Nephron (organoid): ENCODE measurements around the gene TREH.

ENCODE experiments used
- H3K27ac Mint-ChIP-seq, 3 experiments: 2 replicates each; pipeline ENCODE4 v1.8.0; 2020; ENCODE audit warnings: mixed read lengths in 3 of 3, mild to moderate bottlenecking in 2 of 3, moderate library complexity in 1 of 3
- H3K27me3 Mint-ChIP-seq: 2 replicates; pipeline ENCODE4 v1.8.0; 2021; ENCODE audit warnings: low read depth, mild to moderate bottlenecking, moderate library complexity, mixed read lengths
- H3K36me3 Mint-ChIP-seq: 2 replicates; pipeline ENCODE4 v1.8.0; 2020; ENCODE audit warnings: low read depth, mixed read lengths
- H3K4me1 Mint-ChIP-seq: 2 replicates; pipeline ENCODE4 v1.8.0; 2020; ENCODE audit warnings: mixed read lengths
- H3K4me3 Mint-ChIP-seq, 3 experiments: 2 replicates each; pipeline ENCODE4 v1.8.0; 2020; ENCODE audit warnings: mild to moderate bottlenecking in 3 of 3, mixed read lengths in 3 of 3, moderate library complexity in 2 of 3
- H3K9me3 Mint-ChIP-seq: 2 replicates; pipeline ENCODE4 v1.8.0; 2020; ENCODE audit warnings: mixed read lengths
- TF ChIP-seq, protein P1 (sequence below), 3 experiments: fragments of 200-600 bp; sonication (generic); IDR thresholded peaks; one replicate each; pipeline ENCODE4 v1.5.0; 2021; ENCODE audit warnings: antibody characterized with exemption in 3 of 3; ENCODE audit not compliant: unreplicated experiment in 3 of 3

Gene TREH

DNA sequence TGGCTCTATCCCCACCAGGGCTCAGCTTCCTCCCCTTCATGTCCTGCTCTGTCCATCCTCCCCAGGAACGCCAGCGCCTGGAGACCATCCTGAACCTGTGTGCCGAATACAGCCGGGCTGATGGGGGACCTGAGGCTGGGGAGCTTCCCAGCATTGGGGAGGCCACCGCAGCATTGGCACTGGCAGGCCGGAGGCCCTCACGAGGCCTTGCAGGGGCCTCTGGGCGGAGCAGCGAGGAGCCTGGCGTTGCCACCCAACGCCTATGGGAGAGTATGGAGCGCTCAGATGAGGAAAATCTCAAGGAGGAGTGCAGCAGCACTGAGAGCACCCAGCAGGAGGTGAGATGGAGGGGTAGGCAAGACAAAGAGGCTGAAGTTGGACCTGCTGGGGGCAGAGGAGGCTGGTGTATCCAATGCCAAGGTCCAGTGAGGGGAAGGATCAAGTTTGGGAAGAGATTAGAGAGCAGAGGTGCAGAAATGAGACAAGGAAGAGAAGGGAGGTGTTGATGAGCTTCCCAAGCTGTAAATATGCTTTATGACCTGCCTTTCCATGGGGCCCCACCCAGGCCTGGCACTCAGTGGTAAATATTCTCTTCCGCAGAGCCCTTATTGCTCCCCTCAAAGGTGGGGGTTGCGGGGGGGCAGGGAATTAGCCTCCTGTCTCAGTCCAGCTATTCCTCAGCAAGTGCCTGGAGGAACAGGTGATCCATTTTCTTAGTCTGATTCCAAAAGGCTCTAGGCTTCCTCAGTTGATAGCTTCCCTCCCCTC, 48.1 kb downstream of the TREH start:
- Mint-ChIP-seq H3K36me3 (peaks cover 58% of the 10 kb centered on the region), H3K27ac (no peak overlapping the region), H3K4me3 (no peak overlapping the region), H3K9me3 (no peaks in the 10 kb centered on the region), H3K27me3 (no peaks in the 10 kb centered on the region), H3K4me1 (peaks cover 57% of the 10 kb centered on the region)
- TF ChIP-seq, protein P1, sequence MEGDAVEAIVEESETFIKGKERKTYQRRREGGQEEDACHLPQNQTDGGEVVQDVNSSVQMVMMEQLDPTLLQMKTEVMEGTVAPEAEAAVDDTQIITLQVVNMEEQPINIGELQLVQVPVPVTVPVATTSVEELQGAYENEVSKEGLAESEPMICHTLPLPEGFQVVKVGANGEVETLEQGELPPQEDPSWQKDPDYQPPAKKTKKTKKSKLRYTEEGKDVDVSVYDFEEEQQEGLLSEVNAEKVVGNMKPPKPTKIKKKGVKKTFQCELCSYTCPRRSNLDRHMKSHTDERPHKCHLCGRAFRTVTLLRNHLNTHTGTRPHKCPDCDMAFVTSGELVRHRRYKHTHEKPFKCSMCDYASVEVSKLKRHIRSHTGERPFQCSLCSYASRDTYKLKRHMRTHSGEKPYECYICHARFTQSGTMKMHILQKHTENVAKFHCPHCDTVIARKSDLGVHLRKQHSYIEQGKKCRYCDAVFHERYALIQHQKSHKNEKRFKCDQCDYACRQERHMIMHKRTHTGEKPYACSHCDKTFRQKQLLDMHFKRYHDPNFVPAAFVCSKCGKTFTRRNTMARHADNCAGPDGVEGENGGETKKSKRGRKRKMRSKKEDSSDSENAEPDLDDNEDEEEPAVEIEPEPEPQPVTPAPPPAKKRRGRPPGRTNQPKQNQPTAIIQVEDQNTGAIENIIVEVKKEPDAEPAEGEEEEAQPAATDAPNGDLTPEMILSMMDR (IDR thresholded peaks at IDR 0.05; ENCODE audit: unreplicated experiment in 3 of 3): no peak

DNA sequence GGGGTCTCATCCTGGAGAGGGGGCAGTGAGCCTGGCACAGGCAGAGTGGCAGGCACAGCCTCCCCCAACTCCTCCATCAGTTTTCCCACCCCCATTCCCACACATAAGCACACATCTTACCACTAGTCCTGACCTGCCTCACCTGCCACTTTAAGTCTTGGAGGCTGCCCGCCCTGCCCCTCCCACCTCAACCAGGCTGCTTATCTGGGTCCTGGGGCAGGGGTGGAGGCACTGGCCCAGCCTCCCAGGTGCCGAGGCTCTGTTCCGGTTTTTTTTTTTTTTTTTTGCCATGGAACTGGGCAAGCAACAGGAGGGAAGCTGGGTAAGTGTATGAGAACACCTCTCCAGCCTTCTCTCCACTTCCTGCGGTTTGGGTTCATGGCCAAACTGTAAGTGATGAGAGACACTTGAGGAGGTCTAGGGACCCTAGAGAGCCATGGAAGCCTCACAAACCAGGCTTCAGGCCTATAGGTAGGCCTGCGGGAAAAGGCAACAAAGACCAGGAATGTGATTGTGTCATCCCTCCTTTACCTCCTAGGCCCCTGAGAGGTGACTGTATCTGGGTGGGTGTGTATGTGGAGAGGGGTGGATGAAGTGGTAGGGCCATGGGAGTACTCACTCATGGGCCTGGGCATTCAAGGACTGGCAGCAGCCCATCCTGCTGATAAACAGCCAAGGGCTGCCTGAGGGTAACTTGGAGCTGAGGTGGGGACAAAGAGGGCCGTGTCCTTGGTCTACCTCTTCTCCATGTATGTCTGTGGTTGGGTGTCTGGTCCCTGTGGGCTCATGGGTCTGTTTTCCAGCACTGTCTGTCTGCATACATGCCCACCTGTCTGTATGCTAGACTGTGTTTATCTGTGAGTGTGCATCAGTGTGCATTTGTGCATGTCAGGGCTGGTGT, 49.4 kb downstream of the TREH start:
- H3K4me1 Mint-ChIP-seq: peaks cover 45% of the 10 kb centered on the region
- no peaks in the 10 kb centered on the region for H3K27me3 Mint-ChIP-seq
- no peaks in the 10 kb centered on the region for H3K9me3 Mint-ChIP-seq
- peaks cover 55% of the 10 kb centered on the region for H3K36me3 Mint-ChIP-seq
- peak overlapping the region in 2 of 3 experiments; percentile 0 to 59 for H3K27ac Mint-ChIP-seq
- TF ChIP-seq, protein P1 (IDR thresholded peaks at IDR 0.05; ENCODE audit: unreplicated experiment in 3 of 3): no peak
- H3K4me3 Mint-ChIP-seq: peak overlapping the region in 1 of 3 experiments; percentile 77

DNA sequence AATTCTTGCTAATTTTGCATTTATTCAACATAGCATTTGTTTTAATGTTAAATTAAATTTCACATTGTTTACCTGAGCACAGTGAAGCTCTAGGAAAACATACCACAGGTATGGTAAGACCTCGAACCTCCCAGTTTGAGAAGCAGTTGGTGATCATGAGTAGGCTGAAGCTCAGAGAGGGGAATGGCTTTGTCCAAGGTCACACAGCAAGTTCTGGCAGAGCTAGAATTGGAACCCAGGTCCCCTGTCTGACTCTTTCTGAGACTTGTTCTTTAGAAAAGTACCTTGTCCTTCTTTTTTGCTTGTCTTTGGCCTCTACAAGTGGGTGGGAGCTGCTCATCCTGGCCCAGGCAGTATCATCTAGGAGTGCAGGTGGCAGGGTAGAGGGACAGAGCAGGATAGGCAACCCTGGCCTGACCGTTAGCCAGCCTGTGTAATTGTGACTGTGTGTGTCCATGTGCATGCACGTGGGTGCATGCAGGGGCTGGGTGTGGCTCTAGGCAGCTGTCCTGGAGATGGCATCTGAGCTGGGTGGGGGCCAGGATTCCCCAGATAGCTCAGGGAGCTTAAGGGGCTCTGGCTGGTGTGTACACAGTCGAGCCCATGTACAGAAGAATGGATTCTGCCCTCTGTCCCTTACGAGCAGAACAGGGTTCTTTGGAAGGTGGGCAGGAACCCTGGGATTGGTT, 50.4 kb downstream of the TREH start:
- Mint-ChIP-seq H3K9me3 (no peaks in the 10 kb centered on the region), H3K36me3 (peaks cover 50% of the 10 kb centered on the region), H3K27me3 (no peaks in the 10 kb centered on the region), H3K4me1 (peaks cover 37% of the 10 kb centered on the region), H3K27ac (peak overlapping the region in 2 of 3 experiments; percentile 51 to 59), H3K4me3 (peak overlapping the region in 2 of 3 experiments; percentile 19 to 77)
- TF ChIP-seq, protein P1 (IDR thresholded peaks at IDR 0.05; ENCODE audit: unreplicated experiment in 3 of 3): no peak

DNA sequence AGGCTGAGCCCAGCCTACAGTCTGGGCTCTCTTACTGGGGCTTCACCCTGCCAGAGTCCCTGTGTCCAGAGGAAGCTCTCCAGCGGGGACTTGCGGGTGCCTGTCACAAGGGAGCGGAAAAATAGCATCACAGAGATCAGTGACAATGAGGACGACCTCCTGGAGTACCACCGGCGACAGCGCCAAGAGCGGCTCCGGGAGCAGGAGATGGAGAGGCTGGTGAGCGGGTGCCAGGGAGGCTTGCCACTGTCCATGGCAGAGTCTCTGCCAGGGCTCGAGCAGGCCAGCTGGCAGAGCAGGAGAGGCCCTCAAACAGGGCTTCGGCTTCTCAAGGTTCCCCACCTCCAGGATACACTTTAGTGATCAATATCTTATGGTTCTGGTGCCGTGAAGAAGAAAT, 51.0 kb downstream of the TREH start:
- TF ChIP-seq, protein P1 (IDR thresholded peaks at IDR 0.05; ENCODE audit: unreplicated experiment in 3 of 3): no peak
- H3K4me1 Mint-ChIP-seq: peaks cover 36% of the 10 kb centered on the region
- no peak overlapping the region for H3K4me3 Mint-ChIP-seq
- H3K27me3 Mint-ChIP-seq: no peaks in the 10 kb centered on the region
- no peaks in the 10 kb centered on the region for H3K9me3 Mint-ChIP-seq
- peaks cover 54% of the 10 kb centered on the region for H3K36me3 Mint-ChIP-seq
- no peak overlapping the region for H3K27ac Mint-ChIP-seq

DNA sequence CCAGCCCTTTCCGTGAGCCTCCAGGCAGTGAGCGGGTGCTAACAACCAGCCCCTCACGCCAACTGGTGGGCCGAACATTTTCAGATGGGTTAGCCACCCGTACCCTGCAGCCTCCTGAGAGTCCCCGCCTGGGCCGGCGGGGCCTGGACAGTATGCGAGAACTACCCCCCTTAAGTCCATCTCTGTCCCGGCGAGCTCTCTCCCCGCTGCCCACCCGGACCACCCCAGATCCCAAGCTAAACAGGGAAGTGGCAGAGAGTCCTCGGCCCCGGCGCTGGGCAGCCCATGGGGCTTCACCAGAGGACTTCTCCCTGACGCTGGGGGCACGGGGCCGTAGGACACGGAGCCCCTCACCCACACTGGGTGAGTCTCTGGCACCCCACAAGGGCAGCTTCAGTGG, 51.4 kb downstream of the TREH start:
- Mint-ChIP-seq H3K4me1 (peaks cover 36% of the 10 kb centered on the region), H3K9me3 (no peaks in the 10 kb centered on the region), H3K27me3 (no peaks in the 10 kb centered on the region), H3K27ac (no peak overlapping the region), H3K4me3 (no peak overlapping the region), H3K36me3 (peaks cover 53% of the 10 kb centered on the region)
- TF ChIP-seq, protein P1 (IDR thresholded peaks at IDR 0.05; ENCODE audit: unreplicated experiment in 3 of 3): no peak
